T-helper 1 cell treated with Interleukin-12 subunit alpha and Interleukin-12 subunit beta and Interleukin-4 antibody, amounts not matched to agents 30 μg/mL and 1 μg/mL, for 36 hours (primary cell): ENCODE measurements around the gene DAG1.

Source experiments
- H3K27ac Mint-ChIP-seq: one replicate; pipeline ENCODE4 v1.8.0; 2021; ENCODE audit warnings: mild to moderate bottlenecking, mixed read lengths
- H3K27me3 Mint-ChIP-seq: one replicate; pipeline ENCODE4 v1.8.0; 2021; ENCODE audit warnings: low read depth, mixed read lengths
- H3K36me3 Mint-ChIP-seq: one replicate; pipeline ENCODE4 v1.8.0; 2021; ENCODE audit warnings: low read depth, mixed read lengths
- H3K4me1 Mint-ChIP-seq: one replicate; pipeline ENCODE4 v1.8.0; 2021; ENCODE audit warnings: low read depth, mixed read lengths
- H3K4me3 Mint-ChIP-seq: one replicate; pipeline ENCODE4 v1.8.0; 2021; ENCODE audit warnings: mild to moderate bottlenecking, moderate library complexity, mixed read lengths
- H3K9me3 Mint-ChIP-seq: one replicate; pipeline ENCODE4 v1.8.0; 2021; ENCODE audit warnings: mixed read lengths

Gene DAG1

DNA sequence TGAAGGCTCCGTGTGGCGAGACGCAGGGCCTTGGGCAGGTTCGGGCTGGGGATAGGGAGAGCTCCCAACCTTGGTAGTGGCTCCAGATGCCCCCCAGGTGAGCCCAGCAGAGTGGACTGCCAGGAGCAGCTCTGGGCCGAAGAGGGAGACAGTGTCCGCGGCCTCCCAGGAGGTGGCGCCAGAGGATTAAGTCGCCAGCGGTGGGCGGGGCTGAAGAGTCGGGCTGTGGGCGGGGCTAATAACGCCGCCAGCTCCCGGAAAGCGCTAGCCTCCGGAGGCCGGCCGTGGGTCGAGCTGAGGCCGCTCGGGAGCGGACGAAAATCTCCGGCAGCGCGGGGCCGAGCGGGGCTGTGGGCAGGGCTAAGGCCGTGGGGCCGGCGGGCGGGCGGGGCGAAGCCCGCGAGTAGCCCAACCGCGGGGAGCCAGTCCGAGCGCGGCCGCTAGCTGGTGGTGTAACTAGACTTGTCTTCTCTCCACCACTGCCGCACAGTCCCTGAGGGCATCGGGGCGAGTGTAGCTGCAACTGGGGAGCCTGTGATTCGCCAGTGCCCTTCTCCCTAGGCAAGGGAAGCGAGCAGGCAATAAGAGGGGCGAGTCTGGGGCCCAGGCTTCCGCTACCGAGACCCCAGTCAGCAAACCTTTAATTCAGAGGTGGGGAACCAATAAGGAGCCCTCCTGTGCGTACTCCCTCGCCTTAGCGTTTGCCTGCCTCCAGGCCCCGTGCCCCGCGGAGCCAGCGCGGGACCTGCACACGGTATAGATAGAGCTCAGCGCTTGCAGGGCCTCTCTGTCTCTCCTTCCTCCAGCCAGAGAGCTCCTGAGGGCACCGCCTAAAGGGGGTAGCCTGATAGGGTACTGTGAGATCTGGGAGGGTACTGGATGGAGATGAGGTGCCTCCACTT lies 69.8 kb downstream of the DAG1 start:
- Mint-ChIP-seq H3K9me3 (no peaks in the 10 kb centered on the region), H3K27ac (peak overlapping the region; percentile 49), H3K27me3 (peaks cover 15% of the 10 kb centered on the region), H3K4me1 (peaks cover 9% of the 10 kb centered on the region), H3K36me3 (no peaks in the 10 kb centered on the region), H3K4me3 (peak overlapping the region; percentile 65)

DNA sequence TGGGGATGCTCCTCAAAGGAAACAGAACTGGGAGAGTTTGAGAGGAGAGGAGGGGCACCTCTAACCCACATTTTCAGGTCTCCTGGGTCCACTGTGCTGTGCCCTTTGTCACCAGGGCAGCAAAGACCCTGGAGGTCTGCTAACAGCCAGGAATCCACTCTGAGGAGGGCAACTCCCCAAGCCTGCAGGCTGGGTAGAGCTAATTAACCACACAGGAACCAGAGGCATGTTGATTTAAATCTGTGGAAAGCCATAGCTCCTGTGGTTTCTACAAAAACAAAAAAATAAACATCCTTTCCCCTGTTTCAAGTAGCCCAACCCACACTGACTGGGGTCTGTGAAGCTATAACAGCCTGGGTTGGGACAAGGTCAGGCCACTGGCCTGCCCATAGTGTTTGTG lies 82.0 kb downstream of the DAG1 start:
- H3K36me3 Mint-ChIP-seq = no peaks in the 10 kb centered on the region
- H3K27me3 Mint-ChIP-seq = peaks cover 53% of the 10 kb centered on the region
- no peaks in the 10 kb centered on the region for H3K9me3 Mint-ChIP-seq
- peaks cover 17% of the 10 kb centered on the region for H3K4me1 Mint-ChIP-seq
- H3K27ac Mint-ChIP-seq = no peak overlapping the region
- H3K4me3 Mint-ChIP-seq = peak overlapping the region; percentile 50

GRCh38 chr3:49553324-49553691 lies 83.2 kb downstream of the DAG1 start:
- Mint-ChIP-seq H3K27ac (no peak overlapping the region), H3K4me1 (peaks cover 17% of the 10 kb centered on the region), H3K36me3 (no peaks in the 10 kb centered on the region), H3K9me3 (no peaks in the 10 kb centered on the region), H3K4me3 (peak overlapping the region; percentile 84), H3K27me3 (peaks cover 59% of the 10 kb centered on the region)

DNA sequence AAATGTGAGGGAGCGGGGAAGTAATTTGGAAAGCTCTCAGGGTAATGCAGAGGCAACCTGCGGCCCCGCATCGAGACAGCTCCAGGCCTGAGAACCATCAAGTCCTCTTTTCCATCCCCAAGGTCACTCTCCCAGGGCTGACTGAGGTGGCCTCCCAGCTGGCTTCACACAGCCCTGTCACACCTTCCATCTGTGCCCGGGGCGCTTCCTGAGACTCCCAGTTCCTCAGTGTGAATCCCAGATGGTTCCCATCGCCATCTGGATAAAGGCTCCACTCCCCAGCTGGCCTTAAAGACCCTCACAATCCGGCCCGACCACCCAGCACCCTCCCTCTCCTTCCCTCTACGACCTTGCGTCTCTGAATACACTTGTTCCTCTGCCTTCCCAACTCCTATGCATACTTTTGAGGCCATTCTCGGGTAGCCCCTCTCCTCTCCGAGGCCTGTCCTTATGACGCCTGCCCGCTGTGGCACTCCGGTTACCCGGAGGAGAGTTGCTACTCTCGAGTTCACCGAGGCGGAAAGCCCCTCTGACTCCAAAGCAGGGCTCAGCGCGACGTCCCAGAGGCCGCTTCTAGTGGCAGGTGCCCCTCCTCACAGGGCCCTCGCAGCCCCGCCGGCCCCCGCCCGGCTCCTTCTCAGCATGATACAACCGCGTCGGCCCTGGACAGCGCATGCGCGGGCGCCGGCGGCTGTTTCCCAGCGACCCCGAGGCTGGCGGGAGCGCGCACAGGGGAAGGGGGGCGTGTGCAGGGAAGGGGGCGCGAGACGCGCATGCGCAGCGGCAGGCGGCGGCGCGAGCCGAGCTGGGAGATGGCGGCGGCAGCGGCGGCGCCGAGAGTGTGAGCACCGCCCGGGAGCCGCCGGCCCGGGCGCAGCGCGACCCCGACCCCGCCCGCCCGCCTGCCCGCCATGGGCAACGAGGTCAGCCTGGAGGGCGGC lies 83.9 kb downstream of the DAG1 start, which contains the start of gene BSN:
Gene BSN (plus strand): TSS at position 786 of the 941 bp plus-strand sequence. CDS start 126 bp downstream, at position 912.
- Mint-ChIP-seq H3K4me1 (peaks cover 17% of the 10 kb centered on the region), H3K27ac (no peak within 1 kb of the TSS), H3K27me3 (peaks cover 59% of the 10 kb centered on the region), H3K9me3 (no peaks in the 10 kb centered on the region), H3K36me3 (no peaks in the 10 kb centered on the region), H3K4me3 (peak within 1 kb of the TSS; percentile 84)

GRCh38 chr3:49554633-49555265 lies 84.7 kb downstream of the DAG1 start:
- H3K4me1 Mint-ChIP-seq = peaks cover 19% of the 10 kb centered on the region
- no peak overlapping the region for H3K27ac Mint-ChIP-seq
- peak overlapping the region; percentile 44 for H3K4me3 Mint-ChIP-seq
- H3K36me3 Mint-ChIP-seq = no peaks in the 10 kb centered on the region
- no peaks in the 10 kb centered on the region for H3K9me3 Mint-ChIP-seq
- H3K27me3 Mint-ChIP-seq = peaks cover 62% of the 10 kb centered on the region

DNA sequence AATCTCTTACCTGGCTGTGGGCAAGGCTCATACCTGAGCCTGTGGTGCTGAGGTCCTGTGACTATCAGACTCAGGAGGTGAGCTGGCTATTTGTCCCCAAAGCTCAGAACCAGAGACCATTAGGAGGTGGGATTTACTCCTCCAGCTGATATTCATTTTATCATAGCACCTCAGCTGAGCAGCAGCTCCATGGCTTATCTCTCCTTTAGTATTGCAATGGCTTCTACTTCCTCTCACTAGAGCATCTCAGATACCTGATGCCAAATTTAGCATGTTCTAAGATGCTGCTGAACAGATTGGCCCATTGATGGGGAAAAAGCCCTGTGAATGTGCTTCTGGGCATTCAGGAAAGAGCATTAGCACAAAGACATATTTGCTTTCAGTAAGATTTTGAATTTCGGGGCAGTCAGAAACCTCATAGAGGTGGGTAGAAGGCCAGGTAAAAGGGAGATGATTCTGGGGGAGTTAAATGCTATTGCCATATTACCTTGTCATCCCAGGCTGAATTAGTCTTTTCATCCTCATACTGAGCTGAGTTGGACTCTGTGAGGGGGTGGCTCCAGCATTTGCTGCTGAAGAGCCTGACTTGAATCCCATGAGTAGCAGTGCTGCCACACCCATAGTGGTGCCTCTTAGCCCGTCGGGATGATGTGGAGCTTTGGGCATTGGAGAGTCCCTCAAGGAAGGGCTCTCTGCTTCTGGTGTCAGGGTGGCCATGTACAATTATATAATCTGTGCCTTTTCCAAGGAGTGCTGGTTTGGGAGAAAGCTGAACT lies 86.6 kb downstream of the DAG1 start:
- Mint-ChIP-seq H3K36me3 (no peaks in the 10 kb centered on the region), H3K4me3 (no peak overlapping the region), H3K9me3 (no peaks in the 10 kb centered on the region), H3K27me3 (peaks cover 69% of the 10 kb centered on the region), H3K4me1 (peaks cover 17% of the 10 kb centered on the region), H3K27ac (no peak overlapping the region)

- no peaks in the 10 kb centered on the region for H3K36me3 Mint-ChIP-seq
- H3K27ac Mint-ChIP-seq = no peak overlapping the region
- no peak overlapping the region for H3K4me3 Mint-ChIP-seq
- H3K9me3 Mint-ChIP-seq = no peaks in the 10 kb centered on the region
- peaks cover 52% of the 10 kb centered on the region for H3K27me3 Mint-ChIP-seq
- peaks cover 1% of the 10 kb centered on the region for H3K4me1 Mint-ChIP-seq
Observed at GRCh38 chr3:49563040-49563578, 93.0 kb downstream of the DAG1 start.

GRCh38 chr3:49563766-49564165 lies 93.7 kb downstream of the DAG1 start:
- H3K36me3 Mint-ChIP-seq = no peaks in the 10 kb centered on the region
- H3K4me1 Mint-ChIP-seq = peaks cover 1% of the 10 kb centered on the region
- H3K27me3 Mint-ChIP-seq = peaks cover 47% of the 10 kb centered on the region
- H3K4me3 Mint-ChIP-seq = no peak overlapping the region
- no peak overlapping the region for H3K27ac Mint-ChIP-seq
- no peaks in the 10 kb centered on the region for H3K9me3 Mint-ChIP-seq

- no peak overlapping the region for H3K4me3 Mint-ChIP-seq
- H3K36me3 Mint-ChIP-seq = no peaks in the 10 kb centered on the region
- no peak overlapping the region for H3K27ac Mint-ChIP-seq
- no peaks in the 10 kb centered on the region for H3K4me1 Mint-ChIP-seq
- H3K9me3 Mint-ChIP-seq = no peaks in the 10 kb centered on the region
- peaks cover 33% of the 10 kb centered on the region for H3K27me3 Mint-ChIP-seq
Observed at GRCh38 chr3:49566312-49566711, 96.2 kb downstream of the DAG1 start.

DNA sequence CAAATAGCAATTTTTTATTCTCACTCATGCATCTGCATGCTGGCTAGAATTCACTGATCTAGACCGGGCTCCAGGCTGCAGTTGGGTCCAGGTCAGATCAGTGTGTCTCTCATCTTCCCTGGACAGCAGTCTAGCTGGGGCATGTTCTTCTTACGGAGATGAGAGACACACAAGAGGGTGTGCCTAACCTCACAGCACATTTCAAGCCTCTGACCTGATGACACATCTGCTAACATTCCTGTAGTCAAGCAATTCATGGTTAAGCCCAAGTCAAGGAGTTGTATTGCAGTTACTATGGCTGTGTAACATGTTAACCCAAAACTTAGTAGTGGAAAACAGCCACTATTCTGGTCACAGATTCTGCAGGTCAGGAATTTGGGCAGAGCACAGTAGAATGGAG lies 97.3 kb downstream of the DAG1 start:
- no peak overlapping the region for H3K27ac Mint-ChIP-seq
- H3K27me3 Mint-ChIP-seq = peaks cover 27% of the 10 kb centered on the region
- H3K4me1 Mint-ChIP-seq = no peaks in the 10 kb centered on the region
- H3K36me3 Mint-ChIP-seq = no peaks in the 10 kb centered on the region
- no peaks in the 10 kb centered on the region for H3K9me3 Mint-ChIP-seq
- no peak overlapping the region for H3K4me3 Mint-ChIP-seq

DNA sequence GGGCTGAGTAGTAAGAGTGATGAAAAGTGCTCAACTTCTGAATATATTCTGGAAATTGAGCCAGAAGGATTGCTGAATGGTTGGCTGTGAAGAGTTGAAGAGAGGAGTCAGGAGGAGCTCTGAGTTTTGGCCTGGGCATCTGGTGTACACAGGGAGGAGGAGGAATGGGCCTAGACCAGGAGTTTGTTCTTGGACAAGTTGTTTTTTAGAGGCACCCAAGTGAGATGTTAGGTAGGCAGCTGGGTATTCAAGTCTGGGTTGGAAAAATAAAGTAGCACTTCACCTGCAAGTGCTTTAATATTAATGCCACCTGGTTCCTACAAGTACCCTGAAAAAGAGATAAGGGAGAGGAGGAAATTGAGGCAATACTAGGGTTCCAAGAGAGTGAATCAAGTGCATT lies 98.9 kb downstream of the DAG1 start:
- no peaks in the 10 kb centered on the region for H3K36me3 Mint-ChIP-seq
- no peak overlapping the region for H3K27ac Mint-ChIP-seq
- H3K4me1 Mint-ChIP-seq = no peaks in the 10 kb centered on the region
- no peak overlapping the region for H3K4me3 Mint-ChIP-seq
- peaks cover 17% of the 10 kb centered on the region for H3K27me3 Mint-ChIP-seq
- H3K9me3 Mint-ChIP-seq = no peaks in the 10 kb centered on the region

DNA sequence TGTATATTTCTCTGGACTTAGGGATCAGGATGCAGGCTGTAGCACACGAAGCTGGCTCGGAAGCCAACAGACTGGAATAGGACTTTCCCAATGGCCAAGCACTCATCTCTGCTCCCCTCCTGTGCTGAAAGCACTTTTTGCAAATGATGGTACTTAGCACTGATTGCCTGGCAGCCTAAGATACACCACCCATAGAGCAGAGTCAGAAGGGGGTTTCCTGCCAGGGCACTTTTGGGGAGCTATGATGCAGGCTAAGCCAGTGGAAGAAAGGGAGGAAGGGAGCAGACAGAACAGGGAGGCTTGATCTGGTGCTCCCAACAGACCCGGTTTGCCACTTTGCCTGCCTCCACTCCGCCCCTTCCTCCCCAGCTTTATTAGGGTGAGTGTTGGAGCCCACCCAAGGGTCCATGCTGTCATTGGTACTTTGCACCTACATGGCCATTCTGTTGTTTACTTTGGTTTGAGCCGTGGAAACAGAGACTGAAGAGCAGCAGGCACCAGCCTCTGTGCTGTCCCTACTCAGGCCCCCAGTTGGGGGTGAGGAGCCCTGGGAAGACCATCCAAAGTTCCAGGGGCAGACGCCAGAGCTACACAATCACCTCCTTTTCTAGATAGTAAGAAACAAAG lies 100.1 kb downstream of the DAG1 start:
- H3K9me3 Mint-ChIP-seq = no peaks in the 10 kb centered on the region
- H3K27me3 Mint-ChIP-seq = peaks cover 17% of the 10 kb centered on the region
- no peak overlapping the region for H3K27ac Mint-ChIP-seq
- H3K36me3 Mint-ChIP-seq = no peaks in the 10 kb centered on the region
- no peak overlapping the region for H3K4me3 Mint-ChIP-seq
- no peaks in the 10 kb centered on the region for H3K4me1 Mint-ChIP-seq

DNA sequence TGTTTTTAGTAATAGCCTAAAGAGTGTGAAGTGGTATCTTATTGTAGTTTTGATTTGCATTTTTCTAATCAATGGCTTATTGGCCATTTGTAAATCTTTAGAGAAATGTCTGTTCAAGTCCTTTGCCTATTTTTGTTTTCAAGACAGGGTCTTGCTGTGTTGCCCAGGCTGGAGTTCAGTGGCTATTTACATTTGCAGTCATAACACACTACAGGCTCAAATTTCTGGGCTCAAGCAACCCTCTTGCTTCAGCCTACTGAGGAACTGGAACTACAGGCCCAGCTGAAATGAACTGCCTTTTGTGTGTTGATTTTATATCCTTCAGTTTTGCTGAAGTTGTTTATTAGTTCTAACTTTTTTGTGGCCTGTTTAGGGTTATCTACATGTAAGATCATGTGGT lies 112.1 kb downstream of the DAG1 start:
- Mint-ChIP-seq H3K27me3 (peaks cover 11% of the 10 kb centered on the region), H3K4me1 (no peaks in the 10 kb centered on the region), H3K9me3 (no peaks in the 10 kb centered on the region), H3K4me3 (no peak overlapping the region), H3K27ac (no peak overlapping the region), H3K36me3 (no peaks in the 10 kb centered on the region)
